ENCODE data around the gene SLC36A1.

SLC36A1 gene

GRCh38 chr5:151454889-151455288 is 7.5 kb downstream of the SLC36A1 start:
- Histone ChIP-seq H4K20me1 (ENCODE audit: insufficient read depth) (no peaks in the 10 kb centered on the region), H3K4me2 (no peak overlapping the region), H3K36me3 (ENCODE audit: insufficient read depth) (no peaks in the 10 kb centered on the region), H3K27ac (no peak overlapping the region), H2AFZ (ENCODE audit: low read depth) (no peak overlapping the region), H3K27me3 (ENCODE audit: insufficient read depth, low read depth) (no peaks in the 10 kb centered on the region), H3K4me1 (ENCODE audit: low read depth, poor library complexity, severe bottlenecking) (no peaks in the 10 kb centered on the region), H3K9ac (no peak overlapping the region), H3K4me3 (IDR thresholded peaks at IDR 0.05; ENCODE audit: insufficient read depth, low read depth, low read length) (no peak overlapping the region), H3K79me2 (ENCODE audit: insufficient read depth, low read depth) (no peaks in the 10 kb centered on the region)
- no peak for TF ChIP-seq CTCF (conservative IDR thresholded peaks at IDR 0.05; ENCODE audit: low read depth, low read length)

GRCh38 chr5:151456321-151456940 is 9.0 kb downstream of the SLC36A1 start:
- no peaks in the 10 kb centered on the region for H4K20me1 ChIP-seq (ENCODE audit: insufficient read depth)

GRCh38 chr5:151458314-151458713 is 10.9 kb downstream of the SLC36A1 start:
- H3K27ac ChIP-seq, result no peak overlapping the region
- H4K20me1 ChIP-seq (ENCODE audit: insufficient read depth), result no peaks in the 10 kb centered on the region
- no peaks in the 10 kb centered on the region for H3K27me3 ChIP-seq (ENCODE audit: insufficient read depth, low read depth)
- TF ChIP-seq CTCF (conservative IDR thresholded peaks at IDR 0.05; ENCODE audit: low read depth, low read length), result no peak
- H3K4me3 ChIP-seq (IDR thresholded peaks at IDR 0.05; ENCODE audit: insufficient read depth, low read depth, low read length), result no peak overlapping the region
- H3K4me2 ChIP-seq, result no peak overlapping the region
- no peaks in the 10 kb centered on the region for H3K4me1 ChIP-seq (ENCODE audit: low read depth, poor library complexity, severe bottlenecking)
- H3K9ac ChIP-seq, result no peak overlapping the region
- H3K79me2 ChIP-seq (ENCODE audit: insufficient read depth, low read depth), result no peaks in the 10 kb centered on the region
- H2AFZ ChIP-seq (ENCODE audit: low read depth), result no peak overlapping the region
- no peaks in the 10 kb centered on the region for H3K36me3 ChIP-seq (ENCODE audit: insufficient read depth)

More at GRCh38 chr5:151456321-151456940, 9.0 kb downstream of the SLC36A1 start:
- H3K27me3 ChIP-seq (ENCODE audit: insufficient read depth, low read depth), result no peaks in the 10 kb centered on the region
- no peak overlapping the region for H2AFZ ChIP-seq (ENCODE audit: low read depth)
- no peak overlapping the region for H3K9ac ChIP-seq
- TF ChIP-seq CTCF (conservative IDR thresholded peaks at IDR 0.05; ENCODE audit: low read depth, low read length), result no peak
- no peaks in the 10 kb centered on the region for H3K79me2 ChIP-seq (ENCODE audit: insufficient read depth, low read depth)
- H3K4me3 ChIP-seq (IDR thresholded peaks at IDR 0.05; ENCODE audit: insufficient read depth, low read depth, low read length), result no peak overlapping the region
- H3K4me2 ChIP-seq, result no peak overlapping the region
- H3K4me1 ChIP-seq (ENCODE audit: low read depth, poor library complexity, severe bottlenecking), result no peaks in the 10 kb centered on the region
- H3K36me3 ChIP-seq (ENCODE audit: insufficient read depth), result no peaks in the 10 kb centered on the region
- H3K27ac ChIP-seq, result no peak overlapping the region

- Histone ChIP-seq H3K4me3 (IDR thresholded peaks at IDR 0.05; ENCODE audit: insufficient read depth, low read depth, low read length) (no peak overlapping the region), H3K79me2 (ENCODE audit: insufficient read depth, low read depth) (no peaks in the 10 kb centered on the region), H3K27me3 (ENCODE audit: insufficient read depth, low read depth) (no peaks in the 10 kb centered on the region), H3K36me3 (ENCODE audit: insufficient read depth) (no peaks in the 10 kb centered on the region), H3K9ac (no peak overlapping the region), H3K4me2 (no peak overlapping the region), H3K4me1 (ENCODE audit: low read depth, poor library complexity, severe bottlenecking) (no peaks in the 10 kb centered on the region), H4K20me1 (ENCODE audit: insufficient read depth) (no peaks in the 10 kb centered on the region), H3K27ac (no peak overlapping the region), H2AFZ (ENCODE audit: low read depth) (no peak overlapping the region)
- no peak for TF ChIP-seq CTCF (conservative IDR thresholded peaks at IDR 0.05; ENCODE audit: low read depth, low read length)
These were observed 12.4 kb downstream of the SLC36A1 start for GRCh38 chr5:151459680-151460324.

All from KMS-11 (cell line).